Parathyroid adenoma (tissue), 2 donors: ENCODE data around the gene PCIF1.

Experiments
- H2AFZ ChIP-seq: fragments of 300-600 bp; sonication (generic); one replicate; pipeline ENCODE4 v1.7.0; 2017; ENCODE audit warnings: antibody characterized with exemption, mild to moderate bottlenecking
- H3K27ac ChIP-seq: fragments of 300-600 bp; sonication (generic); one replicate; pipeline ENCODE4 v1.7.0; 2017
- H3K27me3 ChIP-seq: fragments of 300-600 bp; sonication (generic); one replicate; pipeline ENCODE4 v1.7.0; 2017; ENCODE audit warnings: low read length; ENCODE audit not compliant: control insufficient read depth, insufficient read depth
- H3K36me3 ChIP-seq: fragments of 300-600 bp; sonication (generic); one replicate; pipeline ENCODE4 v1.7.0; 2017; ENCODE audit warnings: low read length; ENCODE audit not compliant: control insufficient read depth, insufficient read depth
- H3K4me1 ChIP-seq: fragments of 300-600 bp; sonication (generic); one replicate; pipeline ENCODE4 v1.7.0; 2017; ENCODE audit warnings: control low read depth
- H3K4me2 ChIP-seq: fragments of 300-600 bp; sonication (generic); one replicate; pipeline ENCODE4 v1.7.0; 2017; ENCODE audit warnings: low read length
- H3K4me3 ChIP-seq: fragments of 300-600 bp; sonication (generic); one replicate; pipeline ENCODE4 v1.7.0; 2017; ENCODE audit warnings: low read depth, low read length
- H3K79me2 ChIP-seq: fragments of 300-600 bp; sonication (generic); one replicate; pipeline ENCODE4 v1.7.0; 2017; ENCODE audit warnings: control low read depth
- H3K9ac ChIP-seq: fragments of 300-600 bp; sonication (generic); one replicate; pipeline ENCODE4 v1.7.0; 2017; ENCODE audit warnings: mild to moderate bottlenecking
- H3K9me3 ChIP-seq: fragments of 300-600 bp; sonication (generic); one replicate; pipeline ENCODE4 v1.7.0; 2017; ENCODE audit warnings: low read length; ENCODE audit not compliant: control insufficient read depth
- TF ChIP-seq, protein P1 (sequence below): fragments of 300-600 bp; sonication (generic); IDR thresholded peaks from one replicate; pipeline ENCODE4 v1.7.0; 2017; ENCODE audit warnings: antibody characterized with exemption, mild to moderate bottlenecking
- donor health status: primary hyperparathyroidism.

The PCIF1 gene

DNA sequence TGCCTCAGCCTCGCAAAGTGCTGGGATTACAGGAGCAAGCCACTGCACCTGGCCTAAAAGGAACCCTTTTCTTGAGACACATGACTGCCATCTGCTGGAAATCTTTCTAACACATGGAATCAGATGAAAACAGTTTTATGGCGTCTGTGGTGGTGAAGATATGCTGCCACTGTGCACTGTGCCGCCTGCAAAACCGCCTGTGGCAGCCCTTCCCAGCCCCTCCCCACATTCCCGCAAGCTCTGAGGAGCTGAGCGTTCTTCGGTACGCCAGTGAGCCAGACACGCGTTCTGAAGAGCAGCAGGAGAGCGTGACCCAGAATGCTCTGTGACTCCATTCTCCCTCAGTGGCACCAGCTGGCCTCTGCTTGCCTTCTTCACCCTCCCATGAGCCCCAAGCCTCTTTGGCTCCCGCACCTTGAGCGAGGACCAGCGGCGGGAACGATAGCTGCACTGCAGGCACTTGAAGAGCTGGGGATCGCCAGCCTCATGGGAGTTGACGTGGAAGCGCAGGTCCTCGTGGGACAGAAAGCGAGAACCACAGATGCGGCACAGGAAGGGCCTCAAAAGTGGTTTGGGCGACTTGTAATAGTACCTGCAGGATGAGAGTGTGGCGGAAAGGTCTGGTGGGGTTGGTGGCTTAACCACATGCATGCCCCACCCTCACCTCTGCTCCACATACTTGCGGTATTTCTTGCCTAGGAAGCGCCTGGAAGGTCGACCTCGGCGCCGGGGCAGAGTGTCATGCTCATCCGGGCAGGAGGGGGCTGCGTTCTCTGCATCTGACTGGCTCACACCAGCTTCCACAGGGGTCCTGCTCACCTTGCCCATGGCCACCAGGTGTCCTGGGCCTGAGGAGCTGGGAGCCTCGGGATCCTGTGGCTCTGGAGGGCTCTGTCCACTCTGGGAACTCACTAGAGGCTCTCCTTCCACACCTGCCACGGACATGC lies 28.8 kb downstream of the PCIF1 start:
- Histone ChIP-seq H3K4me3 (no peak overlapping the region), H3K9ac (no peak overlapping the region), H3K79me2 (no peaks in the 10 kb centered on the region), H3K4me1 (no peaks in the 10 kb centered on the region), H3K36me3 (no peaks in the 10 kb centered on the region), H3K27me3 (no peaks in the 10 kb centered on the region), H3K27ac (no peak overlapping the region), H3K9me3 (no peaks in the 10 kb centered on the region), H3K4me2 (no peak overlapping the region), H2AFZ (no peak overlapping the region)
- TF ChIP-seq, protein P1, sequence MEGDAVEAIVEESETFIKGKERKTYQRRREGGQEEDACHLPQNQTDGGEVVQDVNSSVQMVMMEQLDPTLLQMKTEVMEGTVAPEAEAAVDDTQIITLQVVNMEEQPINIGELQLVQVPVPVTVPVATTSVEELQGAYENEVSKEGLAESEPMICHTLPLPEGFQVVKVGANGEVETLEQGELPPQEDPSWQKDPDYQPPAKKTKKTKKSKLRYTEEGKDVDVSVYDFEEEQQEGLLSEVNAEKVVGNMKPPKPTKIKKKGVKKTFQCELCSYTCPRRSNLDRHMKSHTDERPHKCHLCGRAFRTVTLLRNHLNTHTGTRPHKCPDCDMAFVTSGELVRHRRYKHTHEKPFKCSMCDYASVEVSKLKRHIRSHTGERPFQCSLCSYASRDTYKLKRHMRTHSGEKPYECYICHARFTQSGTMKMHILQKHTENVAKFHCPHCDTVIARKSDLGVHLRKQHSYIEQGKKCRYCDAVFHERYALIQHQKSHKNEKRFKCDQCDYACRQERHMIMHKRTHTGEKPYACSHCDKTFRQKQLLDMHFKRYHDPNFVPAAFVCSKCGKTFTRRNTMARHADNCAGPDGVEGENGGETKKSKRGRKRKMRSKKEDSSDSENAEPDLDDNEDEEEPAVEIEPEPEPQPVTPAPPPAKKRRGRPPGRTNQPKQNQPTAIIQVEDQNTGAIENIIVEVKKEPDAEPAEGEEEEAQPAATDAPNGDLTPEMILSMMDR: peak; percentile 60

DNA sequence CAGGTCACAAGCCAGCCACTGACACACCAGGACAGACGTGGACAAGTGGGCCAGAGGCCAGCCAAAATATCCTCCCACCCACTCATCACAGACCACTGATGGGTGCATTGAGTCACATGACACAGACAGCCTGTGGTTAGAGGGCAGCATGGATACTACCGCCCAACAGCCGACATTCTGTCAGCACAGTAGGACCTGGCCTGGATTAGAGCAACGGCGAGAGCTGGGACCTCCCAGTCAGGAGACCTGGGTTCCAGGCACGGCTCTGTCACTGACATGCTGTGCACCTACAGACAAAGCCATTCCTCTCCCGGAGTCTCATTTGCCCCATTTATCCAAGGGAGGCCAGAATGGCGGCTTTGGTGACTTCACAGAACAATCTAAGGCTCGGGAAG lies 29.5 kb downstream of the PCIF1 start:
- H3K36me3 ChIP-seq: no peaks in the 10 kb centered on the region
- H3K27ac ChIP-seq: no peak overlapping the region
- peaks cover 3% of the 10 kb centered on the region for H3K4me1 ChIP-seq
- no peak overlapping the region for H3K4me2 ChIP-seq
- H3K27me3 ChIP-seq: no peaks in the 10 kb centered on the region
- no peaks in the 10 kb centered on the region for H3K9me3 ChIP-seq
- no peak overlapping the region for H2AFZ ChIP-seq
- H3K4me3 ChIP-seq: no peak overlapping the region
- H3K79me2 ChIP-seq: no peaks in the 10 kb centered on the region
- TF ChIP-seq, protein P1: no peak
- no peak overlapping the region for H3K9ac ChIP-seq

DNA sequence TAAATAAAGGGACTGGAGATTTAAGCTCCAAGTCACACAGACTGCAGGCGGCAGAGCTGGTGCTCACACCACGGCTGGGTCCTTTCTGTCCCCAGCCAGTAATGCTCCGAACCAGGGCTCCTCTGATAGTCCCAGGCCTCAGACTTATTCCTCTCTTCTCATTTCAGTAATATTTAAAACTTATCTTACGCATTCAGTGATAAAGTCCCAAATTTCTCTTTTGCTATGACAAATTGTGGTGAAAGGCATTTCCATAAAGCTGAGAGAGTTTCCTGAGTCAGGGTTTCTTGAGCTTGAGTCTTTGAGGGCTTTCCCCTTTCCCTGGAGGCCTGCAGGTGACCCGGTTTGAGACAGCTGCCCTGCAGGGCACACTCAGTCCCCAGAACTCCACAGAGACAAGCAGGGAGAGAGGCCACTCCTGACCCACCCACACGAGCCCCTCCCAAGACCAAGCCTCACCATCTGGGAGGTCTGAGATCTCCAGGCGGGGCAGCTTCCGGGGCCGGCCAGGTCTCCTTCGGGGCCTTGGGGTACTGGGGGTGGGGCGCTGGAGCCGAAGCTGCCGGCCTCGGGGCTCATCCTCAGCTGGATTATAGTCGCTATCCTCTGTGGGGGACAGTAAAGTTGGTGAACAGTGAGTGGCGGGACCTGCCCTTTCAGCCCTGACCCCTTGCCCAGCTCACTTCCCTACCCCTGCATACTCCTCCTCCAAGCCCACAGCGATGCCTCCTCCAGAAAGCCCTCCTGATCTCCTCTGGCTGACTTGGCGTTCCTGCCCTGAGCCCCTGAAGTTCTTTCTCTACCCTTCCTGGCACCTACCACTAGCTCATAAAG lies 30.9 kb downstream of the PCIF1 start:
- TF ChIP-seq, protein P1: no peak
- H3K9ac ChIP-seq: no peak overlapping the region

DNA sequence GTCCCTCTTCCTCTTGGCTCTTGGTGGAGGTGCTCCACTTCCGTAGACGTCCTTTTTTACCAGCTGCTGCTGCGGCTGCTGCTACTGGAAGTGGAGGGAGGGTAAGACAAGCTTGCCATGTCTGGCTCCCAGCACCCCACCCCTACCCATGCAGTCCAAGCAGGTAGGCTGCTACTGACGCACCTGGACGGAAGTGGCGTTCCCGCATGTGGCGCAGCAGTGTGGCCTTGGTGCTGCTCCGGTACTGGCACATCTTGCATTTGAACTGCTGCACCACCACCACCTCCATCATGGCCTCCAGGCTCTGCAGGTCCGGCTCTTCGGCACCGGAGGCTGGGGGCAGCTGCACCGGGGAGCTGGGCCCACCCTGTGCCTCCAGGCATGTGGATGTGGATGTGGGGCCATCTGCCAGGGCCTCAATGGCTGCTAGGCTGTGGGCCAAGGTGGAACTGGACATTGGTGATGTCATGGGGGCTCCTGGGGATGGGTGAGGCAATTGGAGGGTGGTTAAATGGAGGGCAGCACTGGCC lies 33.1 kb downstream of the PCIF1 start:
- Histone ChIP-seq H3K4me2 (no peak overlapping the region), H3K4me1 (peaks cover 11% of the 10 kb centered on the region), H3K4me3 (no peak overlapping the region), H3K36me3 (no peaks in the 10 kb centered on the region), H3K27ac (no peak overlapping the region), H3K9me3 (no peaks in the 10 kb centered on the region), H3K9ac (no peak overlapping the region), H3K79me2 (peaks cover 5% of the 10 kb centered on the region), H3K27me3 (no peaks in the 10 kb centered on the region), H2AFZ (no peak overlapping the region)
- TF ChIP-seq, protein P1: no peak

More for the DNA sequence above, 30.9 kb downstream of the PCIF1 start:
- Histone ChIP-seq H2AFZ (no peak overlapping the region), H3K27ac (no peak overlapping the region), H3K4me2 (no peak overlapping the region), H3K79me2 (peaks cover 3% of the 10 kb centered on the region), H3K9me3 (no peaks in the 10 kb centered on the region), H3K4me3 (no peak overlapping the region), H3K4me1 (peaks cover 10% of the 10 kb centered on the region), H3K36me3 (no peaks in the 10 kb centered on the region), H3K27me3 (no peaks in the 10 kb centered on the region)
